ENCODE results near the gene GOLPH3L. TPM values are rescaled to one million over a fixed set of nuclear protein-coding genes. Genes with fewer than 3 reads are reported as not detected.

GOLPH3L gene
- total and polyA plus RNA-seq, 2 of the 13 experiments (the other 11 are each of a cell fraction or from before 2014, with no cell fraction given), result 8.2 to 12.8 TPM

- TF ChIP-seq, protein P1, sequence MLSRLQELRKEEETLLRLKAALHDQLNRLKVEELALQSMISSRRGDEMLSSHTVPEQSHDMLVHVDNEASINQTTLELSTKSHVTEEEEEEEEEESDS (CRISPR knock-in tag; IDR thresholded peaks at IDR 0.05; ENCODE audit: borderline replicate concordance), result no peak
- no peak for TF ChIP-seq ZNF446 (CRISPR knock-in tag; IDR thresholded peaks at IDR 0.05)
- no peak for TF ChIP-seq DNMT1 (CRISPR knock-in tag; IDR thresholded peaks at IDR 0.05)
- TF ChIP-seq NR2F1 (CRISPR knock-in tag; IDR thresholded peaks at IDR 0.05), result no peak
- TF ChIP-seq, protein P2, sequence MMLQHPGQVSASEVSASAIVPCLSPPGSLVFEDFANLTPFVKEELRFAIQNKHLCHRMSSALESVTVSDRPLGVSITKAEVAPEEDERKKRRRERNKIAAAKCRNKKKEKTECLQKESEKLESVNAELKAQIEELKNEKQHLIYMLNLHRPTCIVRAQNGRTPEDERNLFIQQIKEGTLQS (CRISPR knock-in tag; IDR thresholded peaks at IDR 0.05), result no peak
- TF ChIP-seq POGK (CRISPR knock-in tag; conservative IDR thresholded peaks at IDR 0.05), result no peak
- no peak for TF ChIP-seq ZNF547 (CRISPR knock-in tag; IDR thresholded peaks at IDR 0.05)
Observed at GRCh38 chr1:150609732-150610131, 87.2 kb downstream of the GOLPH3L start (continued).

DNA sequence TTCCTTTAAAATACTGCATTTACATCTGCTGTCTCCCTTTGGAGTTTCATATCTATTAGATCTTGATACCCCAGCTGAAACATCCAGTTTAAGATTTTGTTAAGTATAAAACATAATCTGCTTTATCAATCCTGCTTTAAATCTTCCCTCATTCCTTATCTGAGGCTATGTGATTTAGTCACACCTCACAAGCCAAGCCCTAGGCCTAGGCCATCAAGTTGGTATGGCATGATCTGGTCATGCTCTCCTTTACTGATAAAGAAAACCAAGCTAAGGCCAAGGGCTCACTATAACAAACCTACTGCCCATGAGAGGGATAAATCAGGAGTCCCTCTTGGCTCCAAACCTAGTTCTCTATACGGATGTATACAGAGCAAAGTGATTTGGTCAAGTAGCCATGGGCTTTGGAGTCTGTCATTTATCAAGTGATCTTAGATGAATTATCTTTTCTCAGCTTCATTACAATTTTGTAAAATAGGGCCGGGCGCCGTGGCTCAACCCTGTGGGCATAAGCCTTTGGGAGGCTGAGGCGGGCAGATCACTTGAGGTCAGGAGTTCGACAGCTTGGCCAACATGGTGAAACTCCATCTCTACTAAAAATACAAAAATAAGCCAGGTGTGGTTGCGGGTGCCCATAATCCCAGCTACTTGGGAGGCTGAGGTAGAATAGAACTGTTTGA lies 90.4 kb downstream of the GOLPH3L start:
- ChIA-PET CTCF (ENCODE audit: low intra/inter-chr PET ratio, low total read pairs) (no interaction called here), POLR2A (interaction anchor here (0.7 to 6.3 kb wide), 4 partner anchors 22 to 368 kb away, joined by 3 to 108 read pairs (median 38); partner anchors contain the start of genes CERS2, ENSA and MCL1)
- Histone ChIP-seq H3K4me1 (ENCODE audit: insufficient read depth, low read length) (peaks cover 66% of the 10 kb centered on the region), H3K4me2 (ENCODE audit: low read depth, low read length) (no peak overlapping the region), H3K9me3 (ENCODE audit: low read length) (no peaks in the 10 kb centered on the region), H3K27ac (ENCODE audit: extremely low read length, insufficient read depth, low read length) (peak overlapping the region; percentile 17), H3K36me3 (replicated peaks in 1 of 2; ENCODE audit: control insufficient read depth in 1 of 2, insufficient read depth in 2 of 2, low read length in 2 of 2) (peaks cover 0 to 3% of the 10 kb centered on the region in 2 experiments; a peak in 1 of 5 replicates), H3K4me3 (replicated peaks in 1 of 3; ENCODE audit: insufficient read depth in 1 of 3, low read depth in 2 of 3, low read length in 3 of 3) (no peak overlapping the region), H3K27me3 (ENCODE audit: control insufficient read depth in 1 of 2, insufficient read depth in 2 of 2, low read length in 2 of 2) (no peaks in the 10 kb centered on the region), H4K20me1 (ENCODE audit: insufficient read depth, low read length) (no peaks in the 10 kb centered on the region), H2AFZ (ENCODE audit: low read length) (no peak overlapping the region), H3K79me2 (ENCODE audit: insufficient read depth, low read length) (peaks cover 6% of the 10 kb centered on the region), H3K9ac (ENCODE audit: insufficient read depth, low read depth, low read length) (no peak overlapping the region)
- 93% methylated on average over 7 of the region's 7 CpGs for WGBS (ENCODE audit: low lambda C conversion rate)
- TF ChIP-seq ZNF138 (CRISPR knock-in tag; IDR thresholded peaks at IDR 0.05; ENCODE audit: low read depth) (0 out of 2 replicates have a peak, but pooled peaks have one; percentile 2), RXRA (CRISPR knock-in tag; IDR thresholded peaks at IDR 0.05) (no peak), ZNF224 (CRISPR knock-in tag; IDR thresholded peaks at IDR 0.05) (no peak)
- DNase-seq (ENCODE audit: low spot score) (no peak), FAIRE-seq (no peak), ATAC-seq (no peak)
- in situ Hi-C loops (cut with HindIII; ENCODE audit: extremely low pct_ligation_motif_present, low pct_unique_long_range_greater_than_20kb) (no loop called here), intact Hi-C loops (cut with micrococcal nuclease; ENCODE audit: unreplicated experiment) (no loop called here)
- BruUV-seq (replicated peaks), result no TSS peak
